ENCODE data around the gene PUSL1. TPM values are rescaled to one million over a fixed set of nuclear protein-coding genes. Genes with fewer than 3 reads are reported as not detected.

PUSL1 gene
- total and polyA plus RNA-seq, 2 of the 13 experiments (the other 11 are each of a cell fraction or from before 2014, with no cell fraction given), result 8.3 to 22.2 TPM

DNA sequence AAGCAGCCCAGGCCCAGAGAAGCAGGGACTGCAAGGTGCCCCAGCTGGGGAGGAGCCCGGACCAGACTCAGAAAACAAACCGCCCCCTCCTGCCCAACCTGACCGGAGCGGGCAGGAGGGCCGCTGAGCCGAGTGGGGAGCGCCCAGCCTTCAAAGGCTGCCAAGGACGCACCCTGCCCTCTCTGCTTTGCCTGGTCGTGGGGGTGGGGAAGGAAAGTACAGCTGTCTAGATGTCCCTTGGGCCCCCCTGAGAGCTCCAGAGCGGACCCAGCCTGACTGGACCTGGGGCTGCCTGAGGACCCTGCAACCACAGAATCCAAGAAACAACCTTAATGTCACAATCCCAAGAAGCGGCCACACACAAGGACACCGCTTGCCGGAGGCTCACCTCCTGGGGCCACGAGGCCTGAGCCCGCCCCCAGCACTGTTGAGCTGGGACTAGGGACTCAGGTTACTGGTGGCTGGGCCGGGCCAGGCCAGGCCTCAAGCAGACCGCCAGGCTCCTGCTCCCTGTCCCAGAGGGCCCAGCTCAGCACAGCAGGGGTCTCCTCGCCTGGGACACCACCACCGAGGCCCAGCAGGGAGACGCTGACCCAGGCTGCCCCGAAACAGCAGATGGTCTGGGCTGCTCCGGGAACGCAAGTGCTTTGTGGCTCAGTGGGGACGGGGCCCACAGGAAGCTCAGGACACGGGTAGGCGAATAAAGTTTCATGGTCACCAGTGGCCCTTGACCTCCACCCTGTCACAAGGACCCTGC is 39.4 kb downstream of the PUSL1 start (continued):
- TF ChIP-seq, protein P1, sequence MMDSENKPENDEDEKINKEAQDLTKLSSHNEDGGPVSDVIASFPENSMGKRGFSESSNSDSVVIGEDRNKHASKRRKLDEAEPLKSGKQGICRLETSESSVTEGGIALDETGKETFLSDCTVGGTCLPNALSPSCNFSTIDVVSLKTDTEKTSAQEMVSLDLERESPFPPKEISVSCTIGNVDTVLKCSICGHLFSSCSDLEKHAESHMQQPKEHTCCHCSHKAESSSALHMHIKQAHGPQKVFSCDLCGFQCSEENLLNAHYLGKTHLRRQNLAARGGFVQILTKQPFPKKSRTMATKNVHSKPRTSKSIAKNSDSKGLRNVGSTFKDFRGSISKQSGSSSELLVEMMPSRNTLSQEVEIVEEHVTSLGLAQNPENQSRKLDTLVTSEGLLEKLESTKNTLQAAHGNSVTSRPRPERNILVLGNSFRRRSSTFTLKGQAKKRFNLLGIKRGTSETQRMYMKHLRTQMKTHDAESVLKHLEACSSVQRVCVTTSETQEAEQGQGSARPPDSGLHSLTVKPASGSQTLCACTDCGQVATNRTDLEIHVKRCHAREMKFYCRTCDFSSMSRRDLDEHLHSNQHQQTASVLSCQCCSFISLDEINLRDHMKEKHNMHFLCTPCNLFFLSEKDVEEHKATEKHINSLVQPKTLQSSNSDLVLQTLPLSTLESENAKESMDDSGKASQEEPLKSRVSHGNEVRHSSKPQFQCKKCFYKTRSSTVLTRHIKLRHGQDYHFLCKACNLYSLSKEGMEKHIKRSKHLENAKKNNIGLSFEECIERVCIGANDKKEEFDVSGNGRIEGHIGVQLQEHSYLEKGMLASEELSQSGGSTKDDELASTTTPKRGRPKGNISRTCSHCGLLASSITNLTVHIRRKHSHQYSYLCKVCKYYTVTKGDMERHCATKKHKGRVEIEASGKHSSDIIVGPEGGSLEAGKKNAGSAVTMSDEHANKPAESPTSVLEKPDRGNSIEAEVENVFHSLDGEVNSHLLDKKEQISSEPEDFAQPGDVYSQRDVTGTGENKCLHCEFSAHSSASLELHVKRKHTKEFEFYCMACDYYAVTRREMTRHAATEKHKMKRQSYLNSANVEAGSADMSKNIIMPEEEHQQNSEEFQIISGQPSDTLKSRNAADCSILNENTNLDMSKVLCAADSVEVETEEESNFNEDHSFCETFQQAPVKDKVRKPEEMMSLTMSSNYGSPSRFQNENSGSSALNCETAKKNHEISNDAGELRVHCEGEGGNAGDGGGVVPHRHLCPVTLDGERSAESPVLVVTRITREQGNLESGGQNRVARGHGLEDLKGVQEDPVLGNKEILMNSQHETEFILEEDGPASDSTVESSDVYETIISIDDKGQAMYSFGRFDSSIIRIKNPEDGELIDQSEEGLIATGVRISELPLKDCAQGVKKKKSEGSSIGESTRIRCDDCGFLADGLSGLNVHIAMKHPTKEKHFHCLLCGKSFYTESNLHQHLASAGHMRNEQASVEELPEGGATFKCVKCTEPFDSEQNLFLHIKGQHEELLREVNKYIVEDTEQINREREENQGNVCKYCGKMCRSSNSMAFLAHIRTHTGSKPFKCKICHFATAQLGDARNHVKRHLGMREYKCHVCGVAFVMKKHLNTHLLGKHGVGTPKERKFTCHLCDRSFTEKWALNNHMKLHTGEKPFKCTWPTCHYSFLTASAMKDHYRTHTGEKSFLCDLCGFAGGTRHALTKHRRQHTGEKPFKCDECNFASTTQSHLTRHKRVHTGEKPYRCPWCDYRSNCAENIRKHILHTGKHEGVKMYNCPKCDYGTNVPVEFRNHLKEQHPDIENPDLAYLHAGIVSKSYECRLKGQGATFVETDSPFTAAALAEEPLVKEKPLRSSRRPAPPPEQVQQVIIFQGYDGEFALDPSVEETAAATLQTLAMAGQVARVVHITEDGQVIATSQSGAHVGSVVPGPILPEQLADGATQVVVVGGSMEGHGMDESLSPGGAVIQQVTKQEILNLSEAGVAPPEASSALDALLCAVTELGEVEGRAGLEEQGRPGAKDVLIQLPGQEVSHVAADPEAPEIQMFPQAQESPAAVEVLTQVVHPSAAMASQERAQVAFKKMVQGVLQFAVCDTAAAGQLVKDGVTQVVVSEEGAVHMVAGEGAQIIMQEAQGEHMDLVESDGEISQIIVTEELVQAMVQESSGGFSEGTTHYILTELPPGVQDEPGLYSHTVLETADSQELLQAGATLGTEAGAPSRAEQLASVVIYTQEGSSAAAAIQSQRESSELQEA (CRISPR knock-in tag; IDR thresholded peaks at IDR 0.05; ENCODE audit: not compliant biosample characterization), result peak; percentile 26
- TF ChIP-seq KMT2B (CRISPR knock-in tag; IDR thresholded peaks at IDR 0.05) (peak; percentile 38; the same call in 1 of the 2 replicates), CCDC6 (CRISPR knock-in tag; IDR thresholded peaks at IDR 0.05) (peak; percentile 30; the same call in 1 of the 2 replicates), POLR2G (IDR thresholded peaks at IDR 0.05; ENCODE audit: low read depth, low read length) (peak; percentile 67), ZNF547 (CRISPR knock-in tag; IDR thresholded peaks at IDR 0.05) (0 out of 2 replicates have a peak, but pooled peaks have one; percentile 4), LCORL (IDR thresholded peaks at IDR 0.05) (no peak), LCORL (CRISPR knock-in tag; IDR thresholded peaks at IDR 0.05) (0 out of 2 replicates have a peak, but pooled peaks have one; percentile 26), SP5 (CRISPR knock-in tag; IDR thresholded peaks at IDR 0.05; ENCODE audit: borderline replicate concordance, low read depth) (peak; percentile 67; the same call in 1 of the 2 replicates), AGO2 (optimal IDR thresholded peaks at IDR 0.05; ENCODE audit: low read depth, low read length) (peak; percentile 23), SAP130 (CRISPR knock-in tag; IDR thresholded peaks at IDR 0.05; ENCODE audit: low read depth) (peak; percentile 87), RFXAP (CRISPR knock-in tag; IDR thresholded peaks at IDR 0.05; ENCODE audit: borderline replicate concordance) (no peak), SIX4 (CRISPR knock-in tag; IDR thresholded peaks at IDR 0.05) (peak; percentile 73; the same call in 1 of the 2 replicates), PHF20 (CRISPR knock-in tag; IDR thresholded peaks at IDR 0.05) (no peak), ZNF44 (CRISPR knock-in tag; IDR thresholded peaks at IDR 0.05) (no peak), MXD4 (CRISPR knock-in tag; IDR thresholded peaks at IDR 0.05) (peak; percentile 46; the same call in 1 of the 2 replicates), CBFB (CRISPR knock-in tag; IDR thresholded peaks at IDR 0.05) (0 out of 2 replicates have a peak, but pooled peaks have one; percentile 36), ZSCAN25 (CRISPR knock-in tag; IDR thresholded peaks at IDR 0.05) (no peak), WIZ (CRISPR knock-in tag; IDR thresholded peaks at IDR 0.05) (no peak)
- TF ChIP-seq, protein P2, sequence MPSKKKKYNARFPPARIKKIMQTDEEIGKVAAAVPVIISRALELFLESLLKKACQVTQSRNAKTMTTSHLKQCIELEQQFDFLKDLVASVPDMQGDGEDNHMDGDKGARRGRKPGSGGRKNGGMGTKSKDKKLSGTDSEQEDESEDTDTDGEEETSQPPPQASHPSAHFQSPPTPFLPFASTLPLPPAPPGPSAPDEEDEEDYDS (CRISPR knock-in tag; IDR thresholded peaks at IDR 0.05), result peak; percentile 53

Data from HepG2 (cell line).